ENCODE results near the gene WFS1. TPM values are rescaled to one million over a fixed set of nuclear protein-coding genes. Genes with fewer than 3 reads are reported as not detected.

The WFS1 gene
- total and polyA plus RNA-seq, 2 of the 8 experiments (the other 6 are each of a cell fraction or from before 2014, with no cell fraction given), result 29.1 to 43.1 TPM

DNA sequence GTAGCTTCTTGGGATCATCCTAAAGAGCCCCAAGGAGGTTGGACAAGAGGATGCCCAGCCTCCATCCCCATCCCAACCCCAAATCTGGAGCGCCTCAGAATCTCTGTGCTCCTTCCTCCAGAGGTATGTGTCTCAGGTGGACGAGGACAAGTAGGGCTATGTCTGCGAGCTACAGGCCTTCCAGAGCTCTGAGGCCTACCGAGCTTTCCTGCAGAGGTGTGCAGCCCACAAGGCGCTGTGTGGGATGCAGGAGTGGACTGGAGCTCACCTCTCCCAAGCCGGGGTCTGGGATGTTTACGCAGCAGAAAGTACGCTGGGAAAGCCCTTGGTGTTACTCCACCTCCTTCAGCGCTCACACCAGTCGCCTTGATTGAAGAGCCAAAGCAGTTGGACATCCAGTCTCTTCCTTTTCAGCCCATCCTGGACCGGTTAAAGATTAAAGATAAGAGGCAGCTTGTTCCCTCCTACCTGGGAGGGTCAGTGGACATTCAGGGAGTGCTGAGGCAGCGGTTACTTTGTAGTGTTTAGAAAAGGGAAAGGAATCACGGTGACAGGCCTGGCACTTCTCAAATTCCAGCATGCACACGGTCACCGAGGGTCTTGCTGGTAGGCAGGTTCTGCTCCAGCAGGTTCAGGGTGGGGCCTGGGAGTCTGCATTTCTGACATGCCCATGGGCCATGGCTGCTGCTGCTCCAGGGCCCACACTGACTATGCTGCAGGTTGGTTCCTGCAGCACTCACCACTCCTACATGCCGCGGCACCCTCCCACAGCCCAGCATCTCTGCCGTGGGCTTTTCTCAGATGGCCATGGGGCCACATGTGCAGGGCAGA is 39.8 kb upstream of the WFS1 start (continued):
- TF ChIP-seq, protein P1, sequence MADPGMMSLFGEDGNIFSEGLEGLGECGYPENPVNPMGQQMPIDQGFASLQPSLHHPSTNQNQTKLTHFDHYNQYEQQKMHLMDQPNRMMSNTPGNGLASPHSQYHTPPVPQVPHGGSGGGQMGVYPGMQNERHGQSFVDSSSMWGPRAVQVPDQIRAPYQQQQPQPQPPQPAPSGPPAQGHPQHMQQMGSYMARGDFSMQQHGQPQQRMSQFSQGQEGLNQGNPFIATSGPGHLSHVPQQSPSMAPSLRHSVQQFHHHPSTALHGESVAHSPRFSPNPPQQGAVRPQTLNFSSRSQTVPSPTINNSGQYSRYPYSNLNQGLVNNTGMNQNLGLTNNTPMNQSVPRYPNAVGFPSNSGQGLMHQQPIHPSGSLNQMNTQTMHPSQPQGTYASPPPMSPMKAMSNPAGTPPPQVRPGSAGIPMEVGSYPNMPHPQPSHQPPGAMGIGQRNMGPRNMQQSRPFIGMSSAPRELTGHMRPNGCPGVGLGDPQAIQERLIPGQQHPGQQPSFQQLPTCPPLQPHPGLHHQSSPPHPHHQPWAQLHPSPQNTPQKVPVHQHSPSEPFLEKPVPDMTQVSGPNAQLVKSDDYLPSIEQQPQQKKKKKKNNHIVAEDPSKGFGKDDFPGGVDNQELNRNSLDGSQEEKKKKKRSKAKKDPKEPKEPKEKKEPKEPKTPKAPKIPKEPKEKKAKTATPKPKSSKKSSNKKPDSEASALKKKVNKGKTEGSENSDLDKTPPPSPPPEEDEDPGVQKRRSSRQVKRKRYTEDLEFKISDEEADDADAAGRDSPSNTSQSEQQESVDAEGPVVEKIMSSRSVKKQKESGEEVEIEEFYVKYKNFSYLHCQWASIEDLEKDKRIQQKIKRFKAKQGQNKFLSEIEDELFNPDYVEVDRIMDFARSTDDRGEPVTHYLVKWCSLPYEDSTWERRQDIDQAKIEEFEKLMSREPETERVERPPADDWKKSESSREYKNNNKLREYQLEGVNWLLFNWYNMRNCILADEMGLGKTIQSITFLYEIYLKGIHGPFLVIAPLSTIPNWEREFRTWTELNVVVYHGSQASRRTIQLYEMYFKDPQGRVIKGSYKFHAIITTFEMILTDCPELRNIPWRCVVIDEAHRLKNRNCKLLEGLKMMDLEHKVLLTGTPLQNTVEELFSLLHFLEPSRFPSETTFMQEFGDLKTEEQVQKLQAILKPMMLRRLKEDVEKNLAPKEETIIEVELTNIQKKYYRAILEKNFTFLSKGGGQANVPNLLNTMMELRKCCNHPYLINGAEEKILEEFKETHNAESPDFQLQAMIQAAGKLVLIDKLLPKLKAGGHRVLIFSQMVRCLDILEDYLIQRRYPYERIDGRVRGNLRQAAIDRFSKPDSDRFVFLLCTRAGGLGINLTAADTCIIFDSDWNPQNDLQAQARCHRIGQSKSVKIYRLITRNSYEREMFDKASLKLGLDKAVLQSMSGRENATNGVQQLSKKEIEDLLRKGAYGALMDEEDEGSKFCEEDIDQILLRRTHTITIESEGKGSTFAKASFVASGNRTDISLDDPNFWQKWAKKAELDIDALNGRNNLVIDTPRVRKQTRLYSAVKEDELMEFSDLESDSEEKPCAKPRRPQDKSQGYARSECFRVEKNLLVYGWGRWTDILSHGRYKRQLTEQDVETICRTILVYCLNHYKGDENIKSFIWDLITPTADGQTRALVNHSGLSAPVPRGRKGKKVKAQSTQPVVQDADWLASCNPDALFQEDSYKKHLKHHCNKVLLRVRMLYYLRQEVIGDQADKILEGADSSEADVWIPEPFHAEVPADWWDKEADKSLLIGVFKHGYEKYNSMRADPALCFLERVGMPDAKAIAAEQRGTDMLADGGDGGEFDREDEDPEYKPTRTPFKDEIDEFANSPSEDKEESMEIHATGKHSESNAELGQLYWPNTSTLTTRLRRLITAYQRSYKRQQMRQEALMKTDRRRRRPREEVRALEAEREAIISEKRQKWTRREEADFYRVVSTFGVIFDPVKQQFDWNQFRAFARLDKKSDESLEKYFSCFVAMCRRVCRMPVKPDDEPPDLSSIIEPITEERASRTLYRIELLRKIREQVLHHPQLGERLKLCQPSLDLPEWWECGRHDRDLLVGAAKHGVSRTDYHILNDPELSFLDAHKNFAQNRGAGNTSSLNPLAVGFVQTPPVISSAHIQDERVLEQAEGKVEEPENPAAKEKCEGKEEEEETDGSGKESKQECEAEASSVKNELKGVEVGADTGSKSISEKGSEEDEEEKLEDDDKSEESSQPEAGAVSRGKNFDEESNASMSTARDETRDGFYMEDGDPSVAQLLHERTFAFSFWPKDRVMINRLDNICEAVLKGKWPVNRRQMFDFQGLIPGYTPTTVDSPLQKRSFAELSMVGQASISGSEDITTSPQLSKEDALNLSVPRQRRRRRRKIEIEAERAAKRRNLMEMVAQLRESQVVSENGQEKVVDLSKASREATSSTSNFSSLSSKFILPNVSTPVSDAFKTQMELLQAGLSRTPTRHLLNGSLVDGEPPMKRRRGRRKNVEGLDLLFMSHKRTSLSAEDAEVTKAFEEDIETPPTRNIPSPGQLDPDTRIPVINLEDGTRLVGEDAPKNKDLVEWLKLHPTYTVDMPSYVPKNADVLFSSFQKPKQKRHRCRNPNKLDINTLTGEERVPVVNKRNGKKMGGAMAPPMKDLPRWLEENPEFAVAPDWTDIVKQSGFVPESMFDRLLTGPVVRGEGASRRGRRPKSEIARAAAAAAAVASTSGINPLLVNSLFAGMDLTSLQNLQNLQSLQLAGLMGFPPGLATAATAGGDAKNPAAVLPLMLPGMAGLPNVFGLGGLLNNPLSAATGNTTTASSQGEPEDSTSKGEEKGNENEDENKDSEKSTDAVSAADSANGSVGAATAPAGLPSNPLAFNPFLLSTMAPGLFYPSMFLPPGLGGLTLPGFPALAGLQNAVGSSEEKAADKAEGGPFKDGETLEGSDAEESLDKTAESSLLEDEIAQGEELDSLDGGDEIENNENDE (IDR thresholded peaks at IDR 0.05; ENCODE audit: insufficient replicate concordance, low read length), result no peak
- no peak for TF ChIP-seq POLR2AphosphoS5 (IDR thresholded peaks at IDR 0.05; ENCODE audit: low read depth, low read length)
- TF ChIP-seq YY1 (IDR thresholded peaks at IDR 0.05; ENCODE audit: low read depth, low read length), result no peak
- no peak for TF ChIP-seq ASH2L (IDR thresholded peaks at IDR 0.05; ENCODE audit: low read length)
- no peak for TF ChIP-seq KDM1A (IDR thresholded peaks at IDR 0.05; ENCODE audit: borderline replicate concordance, low read length)
- TF ChIP-seq BACH1 (IDR thresholded peaks at IDR 0.05; ENCODE audit: low read length), result no peak
